ENCODE results near the gene TBX19. TPM values are rescaled to one million over a fixed set of nuclear protein-coding genes. Genes with fewer than 3 reads are reported as not detected.

Gene TBX19
- total and polyA plus RNA-seq, 2 donors (not counting 1 experiment from before 2014, with no cell fraction given), result 6.3 to 7.0 TPM

DNA sequence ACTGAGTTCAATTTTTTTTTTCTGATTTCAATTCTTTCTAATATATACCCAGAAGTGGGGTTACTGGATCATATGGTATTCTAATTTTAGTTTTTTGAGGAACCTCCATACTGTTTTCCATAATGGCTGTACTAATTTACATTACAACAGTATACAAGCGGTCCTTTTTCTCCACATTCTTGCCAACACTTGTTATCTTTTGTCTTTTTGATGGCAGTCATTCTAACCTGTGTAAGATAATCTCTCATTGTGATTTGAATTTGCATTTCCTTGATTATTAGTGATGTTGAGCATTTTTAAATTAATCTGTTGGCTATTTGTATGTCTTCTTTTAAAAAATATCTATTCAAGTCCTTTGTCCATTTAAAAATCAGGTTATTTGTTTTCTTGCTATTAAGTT, 21.1 kb upstream of the TBX19 start:
- Mint-ChIP-seq H3K27ac (no peak overlapping the region), H3K9me3 (ENCODE audit: insufficient read depth) (peaks cover 5% of the 10 kb centered on the region), H3K27me3 (no peaks in the 10 kb centered on the region), H3K4me3 (no peak overlapping the region), H3K4me1 (no peaks in the 10 kb centered on the region)
- H3K79me2 ChIP-seq (ENCODE audit: control insufficient read depth, insufficient read depth, low read length), result peaks cover 15% of the 10 kb centered on the region
- H3K4me1 ChIP-seq (ENCODE audit: control insufficient read depth in 2 of 2, insufficient read depth in 2 of 2, low read length in 2 of 2), result no peaks in the 10 kb centered on the region
- H3K9ac ChIP-seq (ENCODE audit: low read length), result no peak overlapping the region
- H2AFZ ChIP-seq (ENCODE audit: insufficient read depth, low read depth, low read length, poor library complexity, severe bottlenecking), result no peak overlapping the region
- no peak overlapping the region for H3K4me3 ChIP-seq (ENCODE audit: control extremely low read depth in 1 of 5, extremely low read depth in 1 of 5, insufficient read depth in 1 of 5, low read depth in 2 of 5, low read length in 4 of 5)
- no CpG with 5 or more reads among the region's 1 CpG for WGBS (ENCODE audit: insufficient coverage)
- TF ChIP-seq EZH2 (IDR thresholded peaks at IDR 0.05; ENCODE audit: borderline replicate concordance, insufficient read depth, low read depth, low read length, poor library complexity, severe bottlenecking) (no peak), CTCF (IDR thresholded peaks at IDR 0.05) (no peak)
- DNase-seq, result no peak
- no peak overlapping the region for H3K27ac ChIP-seq (ENCODE audit: low read length in 2 of 2)
- POLR2A ChIA-PET, result interaction anchor here (1.1 kb wide), 1 partner anchor 25 kb away, joined by 6 read pairs; no protein-coding TSS in a partner anchor
- no peak for ATAC-seq (ENCODE audit: low read depth)
- intact Hi-C loops (cut with micrococcal nuclease), result no loop called here
- CTCF ChIA-PET, result no interaction called here
- H3K36me3 ChIP-seq (replicated peaks in 1 of 2; ENCODE audit: control extremely low read depth in 1 of 2, control insufficient read depth in 1 of 2, extremely low read depth in 1 of 2, insufficient read depth in 2 of 2, low read length in 1 of 2), result peaks cover 13 to 28% of the 10 kb centered on the region in 2 experiments
- H4K20me1 ChIP-seq (ENCODE audit: control insufficient read depth, insufficient read depth, low read length, poor library complexity, severe bottlenecking), result peaks cover 4% of the 10 kb centered on the region
- H3K27me3 ChIP-seq (replicated peaks in 1 of 4; ENCODE audit: control extremely low read depth in 1 of 4, control insufficient read depth in 3 of 4, insufficient read depth in 4 of 4, low read length in 3 of 4), result no peaks in the 10 kb centered on the region
- H3K4me2 ChIP-seq (replicated peaks; ENCODE audit: low read depth, low read length, poor library complexity, severe bottlenecking), result no peak overlapping the region
- H3K9me3 ChIP-seq (ENCODE audit: control extremely low read depth in 1 of 3, control insufficient read depth in 2 of 3, insufficient read depth in 1 of 3, low read length in 2 of 3), result peaks cover 9 to 17% (median 14%) of the 10 kb centered on the region in 3 donors

DNA sequence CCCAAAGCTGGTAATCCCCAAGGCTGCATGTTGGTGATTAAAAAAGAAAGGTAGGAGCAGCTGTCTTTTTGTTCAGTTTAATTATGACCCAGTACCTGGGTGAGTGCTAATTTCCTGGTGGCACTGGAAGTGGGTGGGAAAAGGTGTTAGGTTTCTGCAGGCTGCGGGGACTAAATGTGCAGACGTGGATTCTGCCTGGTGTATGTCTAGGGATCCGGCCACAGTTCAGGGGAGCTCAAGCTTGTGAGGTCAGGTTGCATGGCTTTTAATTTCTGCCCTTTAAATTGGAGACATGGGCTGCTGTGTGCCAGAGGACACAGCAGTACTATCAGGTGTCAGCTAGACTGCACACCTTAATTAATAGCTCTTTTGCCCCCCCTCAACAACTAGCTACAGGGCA, 20.3 kb upstream of the TBX19 start:
- TF ChIP-seq CTCF (IDR thresholded peaks at IDR 0.05) (no peak), EZH2 (IDR thresholded peaks at IDR 0.05; ENCODE audit: borderline replicate concordance, insufficient read depth, low read depth, low read length, poor library complexity, severe bottlenecking) (no peak)
- Mint-ChIP-seq H3K9me3 (ENCODE audit: insufficient read depth) (peaks cover 5% of the 10 kb centered on the region), H3K4me3 (no peak overlapping the region), H3K27me3 (no peaks in the 10 kb centered on the region), H3K4me1 (no peaks in the 10 kb centered on the region), H3K27ac (no peak overlapping the region)
- no peak overlapping the region for H2AFZ ChIP-seq (ENCODE audit: insufficient read depth, low read depth, low read length, poor library complexity, severe bottlenecking)
- ATAC-seq (ENCODE audit: low read depth) (no peak), DNase-seq (no peak)
- peaks cover 4 to 22% (median 14%) of the 10 kb centered on the region in 3 donors for H3K9me3 ChIP-seq (ENCODE audit: control extremely low read depth in 1 of 3, control insufficient read depth in 2 of 3, insufficient read depth in 1 of 3, low read length in 2 of 3)
- ChIA-PET POLR2A (interaction anchor here (1.1 kb wide), 1 partner anchor 25 kb away, joined by 6 read pairs; no protein-coding TSS in a partner anchor), CTCF (no interaction called here)
- 100% methylated on average over 3 of the region's 3 CpGs for WGBS (ENCODE audit: insufficient coverage)
- no peak overlapping the region for H3K9ac ChIP-seq (ENCODE audit: low read length)
- no peak overlapping the region for H3K27ac ChIP-seq (ENCODE audit: low read length in 2 of 2)
- no peak overlapping the region for H3K4me3 ChIP-seq (ENCODE audit: control extremely low read depth in 1 of 5, extremely low read depth in 1 of 5, insufficient read depth in 1 of 5, low read depth in 2 of 5, low read length in 4 of 5)
- H3K79me2 ChIP-seq (ENCODE audit: control insufficient read depth, insufficient read depth, low read length), result peaks cover 12% of the 10 kb centered on the region
- intact Hi-C loops (cut with micrococcal nuclease), result no loop called here
- peaks cover 13 to 27% of the 10 kb centered on the region in 2 experiments for H3K36me3 ChIP-seq (replicated peaks in 1 of 2; ENCODE audit: control extremely low read depth in 1 of 2, control insufficient read depth in 1 of 2, extremely low read depth in 1 of 2, insufficient read depth in 2 of 2, low read length in 1 of 2)
- no peak overlapping the region for H3K4me2 ChIP-seq (replicated peaks; ENCODE audit: low read depth, low read length, poor library complexity, severe bottlenecking)
- peaks cover 9% of the 10 kb centered on the region for H4K20me1 ChIP-seq (ENCODE audit: control insufficient read depth, insufficient read depth, low read length, poor library complexity, severe bottlenecking)
- H3K27me3 ChIP-seq (replicated peaks in 1 of 4; ENCODE audit: control extremely low read depth in 1 of 4, control insufficient read depth in 3 of 4, insufficient read depth in 4 of 4, low read length in 3 of 4), result no peaks in the 10 kb centered on the region
- H3K4me1 ChIP-seq (ENCODE audit: control insufficient read depth in 2 of 2, insufficient read depth in 2 of 2, low read length in 2 of 2), result no peaks in the 10 kb centered on the region
